K562 (cell line): ENCODE results near the gene TMEM225B. TPM values are rescaled to one million over a fixed set of nuclear protein-coding genes. Genes with fewer than 3 reads are reported as not detected.

ENCODE experiments used
- ATAC-seq: fragments of 200-7000 bp; cut with Tn5 transposase; 3 replicates; pipeline ENCODE4 v1.9.1; 2020; ENCODE audit warnings: moderate library complexity
- BruUV-seq: library from RNA; stranded (reverse); fragments of 400-500 nt; replicated peaks from 2 replicates; lab custom pipeline; 2021; lab: Mats Ljungman, UMichigan
- CTCF ChIA-PET: fragments of 300-600 bp; formaldehyde crosslinking; extraction: SDS; loops from one replicate; lab custom pipeline; 2021; ENCODE audit warnings: low intra/inter-chr PET ratio; lab: Yijun Ruan, JAX
- POLR2A ChIA-PET: fragments of 300-600, 350-650 bp; sonication (Branson Sonifier 250); formaldehyde crosslinking; extraction: SDS; loops from one replicate; lab custom pipeline; 2021; ENCODE audit warnings: antibody characterized with exemption, inconsistent platforms; lab: Yijun Ruan, JAX
- DNase-seq, 4 experiments: peaks; one replicate each; pipeline versions ENCODE4 v3.0.0 to v3.0.0-alpha.2; 2011 to 2018; ENCODE audit warnings: low spot score in 3 of 4, mixed read lengths in 3 of 4; ENCODE audit errors: extremely low read depth in 1 of 4
- FAIRE-seq: peaks from 2 replicates; lab custom pipeline; 2011; peaks lifted over from hg19 to GRCh38; lab: Jason Lieb, UNC
- H2AFZ ChIP-seq: 2 replicates; pipeline ENCODE4 v1.6.0; 2011; ENCODE audit warnings: low read depth, low read length, control low read depth, inconsistent platforms
- H3K27ac ChIP-seq: fragments of 200-600 bp; 3 replicates; pipeline ENCODE4 v1.8.0; 2011; ENCODE audit warnings: low read depth, mild to moderate bottlenecking, control low read depth, inconsistent platforms, low read length, moderate library complexity, mixed read lengths; ENCODE audit errors: extremely low read depth
- H3K27me3 ChIP-seq, 2 experiments: fragments of 300-600 bp in 1 of 2; 2 replicates in 1 of 2; 3 replicates in 1 of 2; pipeline versions ENCODE4 v1.6.0 to v1.8.0; 2011; ENCODE audit warnings: inconsistent platforms in 2 of 2, low read length in 2 of 2, mild to moderate bottlenecking in 1 of 2, mixed read lengths in 1 of 2, moderate library complexity in 1 of 2; ENCODE audit not compliant: control insufficient read depth in 2 of 2, insufficient read depth in 2 of 2
- H3K36me3 ChIP-seq: fragments of 300-600 bp; 3 replicates; pipeline ENCODE4 v1.8.0; 2011; ENCODE audit warnings: mild to moderate bottlenecking, low read length, inconsistent platforms; ENCODE audit not compliant: control insufficient read depth, insufficient read depth
- H3K4me1 ChIP-seq, 2 experiments: fragments of 200-600 bp in 1 of 2; replicated peaks in 1 of 2; 2 replicates in 1 of 2; 3 replicates in 1 of 2; pipeline versions ENCODE4 v1.5.1 to v1.8.0; 2011; ENCODE audit warnings: inconsistent platforms in 2 of 2, low read length in 2 of 2, mild to moderate bottlenecking in 1 of 2, mixed read lengths in 1 of 2, moderate library complexity in 1 of 2; ENCODE audit not compliant: control insufficient read depth in 2 of 2, insufficient read depth in 2 of 2
- H3K4me2 ChIP-seq: 2 replicates; pipeline ENCODE4 v1.6.1; 2011; ENCODE audit warnings: low read length, control low read depth, inconsistent platforms, mixed read lengths; ENCODE audit not compliant: insufficient read depth
- H3K4me3 ChIP-seq: fragments of 200-600 bp; sonication (generic), shearing (Covaris generic); 2 replicates; pipeline ENCODE4 v1.5.1; 2016; ENCODE audit warnings: control low read depth, inconsistent platforms
- H3K79me2 ChIP-seq: fragments of 200-600 bp; 3 replicates; pipeline ENCODE4 v1.8.0; 2011; ENCODE audit warnings: low read length, inconsistent platforms; ENCODE audit not compliant: control insufficient read depth, insufficient read depth
- H3K9ac ChIP-seq, 2 experiments: 2 replicates each; pipeline versions ENCODE4 v1.6.0 to v1.6.1; 2011; ENCODE audit warnings: low read depth in 2 of 2, low read length in 2 of 2, control low read depth in 1 of 2, inconsistent platforms in 1 of 2, mild to moderate bottlenecking in 1 of 2, mixed read lengths in 1 of 2; ENCODE audit not compliant: insufficient read depth in 1 of 2
- H3K9me1 ChIP-seq: one replicate; pipeline ENCODE4 v1.6.0; 2011; ENCODE audit warnings: inconsistent platforms, mild to moderate bottlenecking, low read length, moderate library complexity; ENCODE audit not compliant: control insufficient read depth, insufficient read depth
- H3K9me3 ChIP-seq: replicated peaks from 2 replicates; pipeline ENCODE4 v1.5.1; 2011; ENCODE audit warnings: low read depth, low read length, inconsistent platforms; ENCODE audit not compliant: control insufficient read depth, insufficient read depth
- H4K20me1 ChIP-seq: replicated peaks from 2 replicates; pipeline ENCODE4 v1.6.1; 2011; ENCODE audit warnings: low read length, inconsistent platforms, mixed read lengths; ENCODE audit not compliant: control insufficient read depth, insufficient read depth
- CHD1 ChIP-seq: fragments of 200-600 bp; sonication (generic); IDR thresholded peaks from one replicate; pipeline ENCODE4 v1.6.1; 2012; ENCODE audit warnings: mild to moderate bottlenecking, moderate library complexity, low read length, inconsistent platforms
- CREB1 ChIP-seq, 2 experiments: sonication (generic) in 1 of 2; formaldehyde crosslinking in 1 of 2; IDR thresholded peaks; 2 replicates each; pipeline versions ENCODE4 v1.6.1 to v1.8.0; 2012 to 2022; ENCODE audit warnings: inconsistent platforms in 1 of 2, mild to moderate bottlenecking in 1 of 2, missing genetic modification reagents in 1 of 2, moderate library complexity in 1 of 2
- MEIS2 ChIP-seq: fragments of 450-650 bp; IDR thresholded peaks from 2 replicates; pipeline ENCODE4 v1.6.1; 2014; ENCODE audit warnings: mild to moderate bottlenecking; ENCODE audit not compliant: partially characterized antibody
- RCOR1 ChIP-seq, 2 experiments: IDR thresholded peaks; 2 replicates each; pipeline ENCODE4 v1.6.1; 2012; ENCODE audit warnings: low read depth in 2 of 2, low read length in 2 of 2, borderline replicate concordance in 1 of 2, improper control_type of control experiment in 1 of 2
- SMAD1 ChIP-seq: fragments of 150-350 bp; IDR thresholded peaks from 2 replicates; pipeline ENCODE4 v1.6.1; 2014; ENCODE audit warnings: low read length, low read depth; ENCODE audit not compliant: partially characterized antibody
- ZNF175 ChIP-seq: fragments of 200-800 bp; sonication (Bioruptor generic); IDR thresholded peaks from 2 replicates; pipeline ENCODE4 v1.6.1; 2016; ENCODE audit warnings: low read depth, mild to moderate bottlenecking, missing genetic modification characterization, missing compliant biosample characterization
- WGBS: fragments of 100-300 bp; shearing (Covaris generic); methylation state at CpG from one replicate; pipeline ENCODE4 v1.1.6; 2016; ENCODE audit warnings: low coverage, mixed read lengths; ENCODE audit not compliant: insufficient coverage; ENCODE audit errors: missing lambda C conversion rate; 5-methylcytosine and 5-hydroxymethylcytosine counted together
- in situ Hi-C: fragments of 300-500 bp; cut with MboI; formaldehyde crosslinking; loops from 4 replicates; pipeline ENCODE4 v1.15.0; 2018; ENCODE audit warnings: inconsistent platforms, mixed read lengths
- intact Hi-C: fragments of 100-400 bp; cut with micrococcal nuclease; formaldehyde crosslinking; loops from 2 replicates; pipeline ENCODE4 v1.14.2; 2022
- polyA plus RNA-seq, 8 experiments: library from polyadenylated mRNA; depleted of rRNA in 4 of 8; stranded (reverse) in 5 of 8; unstranded in 3 of 8; fragments of >200 nt; fragmentation: Nextera tagmentation in 2 of 8; fragmentation: Illumina TruSeq in 1 of 8; extraction: Ambion mirVana in 2 of 8; extraction: Trizol in 1 of 8; gene quantifications; 2 replicates each; pipeline versions ENCODE4 v1.2.1 to v1.2.3, GENCODE V29; 2011 to 2014; ENCODE audit warnings: inconsistent platforms in 1 of 8, missing spikeins in 1 of 8
- total RNA-seq, 7 experiments: library from RNA; depleted of rRNA in 6 of 7; stranded (reverse); fragments of >200 nt in 6 of 7; fragmentation: Illumina TruSeq in 2 of 7; extraction: Trizol in 2 of 7; gene quantifications; 2 replicates each; pipeline versions ENCODE4 v1.2.1 to v1.2.3, GENCODE V29; 2011 to 2021; ENCODE audit warnings: low replicate concordance in 1 of 7
- TF ChIP-seq, protein P1 (sequence below), 2 experiments: fragments of 150-350 bp in 1 of 2; IDR thresholded peaks; 2 replicates each; pipeline ENCODE4 v1.6.1; 2012 to 2016; ENCODE audit warnings: low read depth in 2 of 2, low read length in 2 of 2, mild to moderate bottlenecking in 1 of 2, moderate library complexity in 1 of 2

TMEM225B gene
- total and polyA plus RNA-seq, 9 of the 15 experiments (the other 6 are each of a cell fraction or from before 2014, with no cell fraction given), result 0.08 to 0.73 (median 0.56) TPM

DNA sequence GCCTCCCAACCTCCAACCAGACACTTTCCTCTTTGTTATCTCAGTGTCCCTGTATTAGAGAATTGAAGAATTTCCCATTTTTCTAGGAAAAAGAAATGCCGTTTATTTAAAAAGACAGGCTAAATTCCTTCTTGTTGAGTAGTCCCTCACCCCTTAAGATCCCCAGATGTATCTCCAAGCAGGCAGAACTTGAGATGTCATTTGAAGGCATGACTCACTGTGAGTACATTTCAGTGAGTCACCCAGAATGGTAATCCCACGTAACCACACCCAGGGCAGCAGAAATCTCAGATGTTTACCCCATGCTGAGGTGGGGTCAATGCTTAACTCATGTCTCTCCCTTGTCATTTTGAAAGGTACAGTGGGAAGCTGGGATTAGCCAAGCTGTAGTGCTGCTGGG, 35.2 kb upstream of the TMEM225B start (continued):
- TF ChIP-seq RCOR1 (IDR thresholded peaks at IDR 0.05; ENCODE audit: borderline replicate concordance in 1 of 2, low read depth in 2 of 2, low read length in 2 of 2), result peak; percentile 95 to 98
- peak; percentile 74 for TF ChIP-seq MEIS2
- peak; percentile 54; the same call in 1 of the 2 replicates for TF ChIP-seq ZNF175 (CRISPR knock-in tag)

DNA sequence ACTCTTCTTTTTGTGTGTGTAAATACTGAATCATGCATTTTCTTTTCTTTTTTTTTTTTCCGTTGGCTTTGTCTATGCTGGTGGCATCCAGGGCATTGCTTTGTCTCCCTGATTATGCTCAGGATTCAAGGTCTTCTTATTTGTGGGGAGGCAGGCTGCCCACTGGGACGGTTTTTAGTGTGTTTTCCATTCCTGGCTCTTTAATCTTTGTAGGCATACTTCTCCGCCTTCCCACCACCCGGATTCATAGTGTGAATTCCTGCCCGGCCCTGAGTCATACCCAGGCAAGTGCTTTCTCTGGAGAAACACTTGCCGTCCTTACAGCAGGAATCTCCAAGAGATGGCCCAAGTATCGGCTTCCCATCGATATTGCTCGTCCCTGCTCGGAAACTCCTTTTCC, 34.4 kb upstream of the TMEM225B start:
- ATAC-seq (no peak), FAIRE-seq (no peak), DNase-seq (no peak)
- POLR2A ChIA-PET, result interaction anchor here (0.8 to 0.9 kb wide), 2 partner anchors 9 to 13 kb away, joined by 3 to 4 read pairs; no protein-coding TSS in a partner anchor
- Histone ChIP-seq H3K4me3 (no peak overlapping the region), H3K27me3 (no peaks in the 10 kb centered on the region), H2AFZ (no peak overlapping the region), H3K36me3 (peaks cover 71% of the 10 kb centered on the region), H3K4me1 (peaks cover 15 to 16% of the 10 kb centered on the region in 2 experiments), H3K9me1 (peaks cover 8% of the 10 kb centered on the region), H3K4me2 (no peak overlapping the region), H3K79me2 (peaks cover 64% of the 10 kb centered on the region), H3K27ac (no peak overlapping the region), H3K9ac (no peak overlapping the region), H3K9me3 (no peaks in the 10 kb centered on the region), H4K20me1 (peaks cover 15% of the 10 kb centered on the region; the same call in 1 of the 2 replicates)
- no TSS peak for BruUV-seq
- TF ChIP-seq CREB1 (IDR thresholded peaks at IDR 0.05), result no peak
- 0 out of 2 replicates have a peak, but pooled peaks have one; percentile 0 for TF ChIP-seq CREB1 (CRISPR knock-in tag; IDR thresholded peaks at IDR 0.05)
- TF ChIP-seq, protein P1, sequence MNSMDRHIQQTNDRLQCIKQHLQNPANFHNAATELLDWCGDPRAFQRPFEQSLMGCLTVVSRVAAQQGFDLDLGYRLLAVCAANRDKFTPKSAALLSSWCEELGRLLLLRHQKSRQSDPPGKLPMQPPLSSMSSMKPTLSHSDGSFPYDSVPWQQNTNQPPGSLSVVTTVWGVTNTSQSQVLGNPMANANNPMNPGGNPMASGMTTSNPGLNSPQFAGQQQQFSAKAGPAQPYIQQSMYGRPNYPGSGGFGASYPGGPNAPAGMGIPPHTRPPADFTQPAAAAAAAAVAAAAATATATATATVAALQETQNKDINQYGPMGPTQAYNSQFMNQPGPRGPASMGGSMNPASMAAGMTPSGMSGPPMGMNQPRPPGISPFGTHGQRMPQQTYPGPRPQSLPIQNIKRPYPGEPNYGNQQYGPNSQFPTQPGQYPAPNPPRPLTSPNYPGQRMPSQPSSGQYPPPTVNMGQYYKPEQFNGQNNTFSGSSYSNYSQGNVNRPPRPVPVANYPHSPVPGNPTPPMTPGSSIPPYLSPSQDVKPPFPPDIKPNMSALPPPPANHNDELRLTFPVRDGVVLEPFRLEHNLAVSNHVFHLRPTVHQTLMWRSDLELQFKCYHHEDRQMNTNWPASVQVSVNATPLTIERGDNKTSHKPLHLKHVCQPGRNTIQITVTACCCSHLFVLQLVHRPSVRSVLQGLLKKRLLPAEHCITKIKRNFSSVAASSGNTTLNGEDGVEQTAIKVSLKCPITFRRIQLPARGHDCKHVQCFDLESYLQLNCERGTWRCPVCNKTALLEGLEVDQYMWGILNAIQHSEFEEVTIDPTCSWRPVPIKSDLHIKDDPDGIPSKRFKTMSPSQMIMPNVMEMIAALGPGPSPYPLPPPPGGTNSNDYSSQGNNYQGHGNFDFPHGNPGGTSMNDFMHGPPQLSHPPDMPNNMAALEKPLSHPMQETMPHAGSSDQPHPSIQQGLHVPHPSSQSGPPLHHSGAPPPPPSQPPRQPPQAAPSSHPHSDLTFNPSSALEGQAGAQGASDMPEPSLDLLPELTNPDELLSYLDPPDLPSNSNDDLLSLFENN (IDR thresholded peaks at IDR 0.05; ENCODE audit: low read depth in 2 of 2, low read length in 2 of 2), result no peak
- TF ChIP-seq SMAD1, result no peak
- TF ChIP-seq CHD1, result no peak
- 94% methylated on average over 10 of the region's 10 CpGs for WGBS
- in situ Hi-C loops, result no loop called here
- intact Hi-C loops, result no loop called here
- CTCF ChIA-PET, result interaction anchor here (0.6 kb wide), 1 partner anchor 21 kb away, joined by 3 read pairs; no protein-coding TSS in a partner anchor
